ENCODE measurements around the gene KCNJ6.
"Not testable (repeated sequence)": the region's sequence is repeated elsewhere in the genome, so short reads cannot be mapped to it uniquely, and the experiment has no call there.

The KCNJ6 gene

GRCh38 chr21:37647781-37648180, 268.5 kb downstream of the KCNJ6 start:
- ATAC-seq (ENCODE audit: low read depth) (peak; percentile 98), DNase-seq (ENCODE audit: low spot score) (no peak)
- Histone ChIP-seq H3K4me1 (ENCODE audit: insufficient read depth, poor library complexity, severe bottlenecking) (peaks cover 13% of the 10 kb centered on the region), H3K36me3 (ENCODE audit: low read depth) (no peaks in the 10 kb centered on the region), H3K4me3 (ENCODE audit: severe bottlenecking) (no peak overlapping the region), H3K27ac (ENCODE audit: poor library complexity, severe bottlenecking) (peak overlapping the region; percentile 49), H3K27me3 (ENCODE audit: insufficient read depth, poor library complexity, severe bottlenecking) (no peaks in the 10 kb centered on the region), H3K9me3 (ENCODE audit: severe bottlenecking) (no peaks in the 10 kb centered on the region)
- TF ChIP-seq CTCF (IDR thresholded peaks at IDR 0.05; ENCODE audit: poor library complexity, severe bottlenecking) = no peak

GRCh38 chr21:37646761-37647160, 269.5 kb downstream of the KCNJ6 start:
- not testable (repeated sequence) for DNase-seq (ENCODE audit: low spot score); ATAC-seq (ENCODE audit: low read depth)

GRCh38 chr21:37645848-37646247, 270.4 kb downstream of the KCNJ6 start:
- no peak for TF ChIP-seq CTCF (IDR thresholded peaks at IDR 0.05; ENCODE audit: poor library complexity, severe bottlenecking)
- H3K36me3 ChIP-seq (ENCODE audit: low read depth) = no peaks in the 10 kb centered on the region
- no peak overlapping the region for H3K27ac ChIP-seq (ENCODE audit: poor library complexity, severe bottlenecking)
- H3K4me1 ChIP-seq (ENCODE audit: insufficient read depth, poor library complexity, severe bottlenecking) = peaks cover 13% of the 10 kb centered on the region
- no peak for DNase-seq (ENCODE audit: low spot score)
- no peak overlapping the region for H3K4me3 ChIP-seq (ENCODE audit: severe bottlenecking)
- no peak for ATAC-seq (ENCODE audit: low read depth)
- no peaks in the 10 kb centered on the region for H3K27me3 ChIP-seq (ENCODE audit: insufficient read depth, poor library complexity, severe bottlenecking)
- H3K9me3 ChIP-seq (ENCODE audit: severe bottlenecking) = no peaks in the 10 kb centered on the region

More at GRCh38 chr21:37646761-37647160, 269.5 kb downstream of the KCNJ6 start:
- H3K27me3 ChIP-seq (ENCODE audit: insufficient read depth, poor library complexity, severe bottlenecking); H3K27ac ChIP-seq (ENCODE audit: poor library complexity, severe bottlenecking); H3K36me3 ChIP-seq (ENCODE audit: low read depth); H3K4me3 ChIP-seq (ENCODE audit: severe bottlenecking); H3K9me3 ChIP-seq (ENCODE audit: severe bottlenecking): not testable (repeated sequence)
- H3K4me1 ChIP-seq (ENCODE audit: insufficient read depth, poor library complexity, severe bottlenecking) = peaks cover 13% of the 10 kb centered on the region

- no peaks in the 10 kb centered on the region for H3K9me3 ChIP-seq (ENCODE audit: severe bottlenecking)
- H3K4me3 ChIP-seq (ENCODE audit: severe bottlenecking) = no peak overlapping the region
- H3K4me1 ChIP-seq (ENCODE audit: insufficient read depth, poor library complexity, severe bottlenecking) = peaks cover 13% of the 10 kb centered on the region
- no peaks in the 10 kb centered on the region for H3K36me3 ChIP-seq (ENCODE audit: low read depth)
- no peak overlapping the region for H3K27ac ChIP-seq (ENCODE audit: poor library complexity, severe bottlenecking)
- no peak for ATAC-seq (ENCODE audit: low read depth)
- no peaks in the 10 kb centered on the region for H3K27me3 ChIP-seq (ENCODE audit: insufficient read depth, poor library complexity, severe bottlenecking)
- no peak for TF ChIP-seq CTCF (IDR thresholded peaks at IDR 0.05; ENCODE audit: poor library complexity, severe bottlenecking)
- no peak for DNase-seq (ENCODE audit: low spot score)
Observed at GRCh38 chr21:37644636-37645035, 271.6 kb downstream of the KCNJ6 start.

- H3K27me3 ChIP-seq (ENCODE audit: insufficient read depth, poor library complexity, severe bottlenecking); ATAC-seq (ENCODE audit: low read depth); H3K27ac ChIP-seq (ENCODE audit: poor library complexity, severe bottlenecking): not testable (repeated sequence)
Observed at GRCh38 chr21:37643862-37644261, 272.4 kb downstream of the KCNJ6 start.

GRCh38 chr21:37642493-37642892, 273.8 kb downstream of the KCNJ6 start:
- H3K27ac ChIP-seq (ENCODE audit: poor library complexity, severe bottlenecking) = no peak overlapping the region
- ATAC-seq (ENCODE audit: low read depth) = peak; percentile 67; the same call in 2 of the 3 replicates
- no peaks in the 10 kb centered on the region for H3K36me3 ChIP-seq (ENCODE audit: low read depth)
- no peaks in the 10 kb centered on the region for H3K9me3 ChIP-seq (ENCODE audit: severe bottlenecking)
- peaks cover 4% of the 10 kb centered on the region for H3K4me1 ChIP-seq (ENCODE audit: insufficient read depth, poor library complexity, severe bottlenecking)
- no peak overlapping the region for H3K4me3 ChIP-seq (ENCODE audit: severe bottlenecking)
- no peak for DNase-seq (ENCODE audit: low spot score)
- TF ChIP-seq CTCF (IDR thresholded peaks at IDR 0.05; ENCODE audit: poor library complexity, severe bottlenecking) = peak; percentile 47
- no peaks in the 10 kb centered on the region for H3K27me3 ChIP-seq (ENCODE audit: insufficient read depth, poor library complexity, severe bottlenecking)

More at GRCh38 chr21:37643862-37644261, 272.4 kb downstream of the KCNJ6 start:
- H3K4me3 ChIP-seq (ENCODE audit: severe bottlenecking); DNase-seq (ENCODE audit: low spot score); H3K36me3 ChIP-seq (ENCODE audit: low read depth); H3K9me3 ChIP-seq (ENCODE audit: severe bottlenecking): not testable (repeated sequence)
- peaks cover 13% of the 10 kb centered on the region for H3K4me1 ChIP-seq (ENCODE audit: insufficient read depth, poor library complexity, severe bottlenecking)

All from RWPE2 (cell line).